ENCODE data around the gene CTSK. TPM values are rescaled to one million over a fixed set of nuclear protein-coding genes. Genes with fewer than 3 reads are reported as not detected.
A peak's percentile ranks its signal among the peaks of the same experiment; 100 is the strongest.
"Not testable (repeated sequence)": the region's sequence is repeated elsewhere in the genome, so short reads cannot be mapped to it uniquely, and the experiment has no call there.

The CTSK gene
- total and polyA plus RNA-seq, 2 of the 4 experiments (the other 2 are of a cell fraction): 7.7 to 15.1 TPM

- H3K79me1 ChIP-seq (ENCODE audit: low read depth in 1 of 2, low read length in 2 of 2); H3K36me3 ChIP-seq (ENCODE audit: control insufficient read depth, insufficient read depth, low read length); H3K9ac ChIP-seq (ENCODE audit: low read depth, low read length); DNase-seq; H4K20me1 ChIP-seq (ENCODE audit: insufficient read depth, low read length); H3K9me1 ChIP-seq (ENCODE audit: insufficient read depth, low read length); H4K91ac ChIP-seq (ENCODE audit: insufficient read depth, low read depth, low read length); H2AFZ ChIP-seq (replicated peaks; ENCODE audit: low read length, poor library complexity); intact Hi-C loops (cut with micrococcal nuclease); H3K56ac ChIP-seq (ENCODE audit: extremely low read depth, insufficient read depth, low read length); H3K23ac ChIP-seq (ENCODE audit: low read depth, low read length); H3K27me3 ChIP-seq (ENCODE audit: control insufficient read depth, insufficient read depth, low read length); H3K4me3 ChIP-seq (ENCODE audit: insufficient read depth, low read depth, low read length); H2BK20ac ChIP-seq (ENCODE audit: low read depth, low read length); in situ Hi-C loops (cut with MboI; ENCODE audit: low sequenced_read_pairs); H3K9me3 ChIP-seq (ENCODE audit: control insufficient read depth, insufficient read depth, low read length); dilution Hi-C loops (cut with HindIII; ENCODE audit: low sequenced_read_pairs, unreplicated experiment); H2AK9ac ChIP-seq (replicated peaks; ENCODE audit: low read depth, low read length, poor library complexity); POLR2A ChIA-PET (ENCODE audit: unreplicated experiment); BruUV-seq (replicated peaks); ATAC-seq (ENCODE audit: low read depth); H3K27ac ChIP-seq (ENCODE audit: insufficient read depth, low read length): not testable (repeated sequence)
- 0 out of 3 replicates have a peak overlapping the region, but pooled peaks have one; percentile 15 for H2BK15ac ChIP-seq (ENCODE audit: low read depth, low read length)
- H4K5ac ChIP-seq (ENCODE audit: low read depth, low read length): peak overlapping the region; percentile 89
- 0 out of 2 replicates have a peak overlapping the region, but pooled peaks have one; percentile 71 for H3K4me2 ChIP-seq (ENCODE audit: low read depth, low read length)
- H3K4ac ChIP-seq (ENCODE audit: low read depth, low read length): peak overlapping the region; percentile 70; the same call in 1 of the 2 replicates
- peak overlapping the region; percentile 99 for H3K18ac ChIP-seq (ENCODE audit: low read depth, low read length)
- H4K8ac ChIP-seq (ENCODE audit: low read depth in 2 of 2, low read length in 2 of 2): peak overlapping the region; percentile 22 to 61; a peak in 1 of 4 replicates
- no CpG with 5 or more reads among the region's 1 CpG for WGBS, 2 experiments (ENCODE audit: extremely low coverage in 2 of 2, insufficient read length in 1 of 2)
- CTCF ChIA-PET: interaction anchor here (0.5 to 0.6 kb wide), 2 partner anchors 16 to 144 kb away, joined by 3 to 4 read pairs; no protein-coding TSS in a partner anchor
- peak overlapping the region; percentile 51 for H3K14ac ChIP-seq (replicated peaks; ENCODE audit: low read depth, low read length)
- H2BK120ac ChIP-seq (ENCODE audit: low read depth, low read length): peak overlapping the region; percentile 61; the same call in 1 of the 2 replicates
- peak overlapping the region; percentile 2 for H2BK5ac ChIP-seq (ENCODE audit: low read depth, low read length, poor library complexity, severe bottlenecking)
- peaks cover 11% of the 10 kb centered on the region for H3K4me1 ChIP-seq (ENCODE audit: control insufficient read depth, insufficient read depth, low read length)
- H2AK5ac ChIP-seq (ENCODE audit: low read depth, low read length): peak overlapping the region; percentile 35; the same call in 1 of the 2 replicates
Measured at GRCh38 chr1:150765977-150766301, 42.1 kb downstream of the CTSK start.

Data from IMR-90 (cell line).